Vagina (tissue), 2 donors: ENCODE data around the gene SLC13A5. TPM values are rescaled to one million over a fixed set of nuclear protein-coding genes. Genes with fewer than 3 reads are reported as not detected.

Experiments used
- DNase-seq, 2 donors: peaks; one replicate each; pipeline ENCODE4 v3.0.0-alpha.2; 2017; ENCODE audit errors: extremely low spot score in 2 of 2
- H3K27ac ChIP-seq: fragments of 200-600 bp; sonication (generic); one replicate; pipeline ENCODE4 v1.5.1; 2019
- H3K27me3 ChIP-seq: fragments of 200-600 bp; sonication (generic); one replicate; pipeline ENCODE4 v1.5.1; 2019
- H3K36me3 ChIP-seq, 2 donors: fragments of 200-600 bp; sonication (generic); one replicate each; pipeline ENCODE4 v1.5.1; 2017 to 2019
- H3K4me1 ChIP-seq: fragments of 200-600 bp; sonication (generic); one replicate; pipeline ENCODE4 v1.5.1; 2019
- H3K4me3 ChIP-seq, 2 donors: fragments of 200-600 bp; sonication (generic); 1 replicate in 1 of 2; 2 replicates in 1 of 2; pipeline ENCODE4 v1.5.1; 2016 to 2019
- H3K9me3 ChIP-seq: fragments of 200-600 bp; sonication (generic); one replicate; pipeline ENCODE4 v1.5.1; 2019
- CTCF ChIP-seq, 3 experiments: fragments of 450-650 bp in 2 of 3; fragments of 200-600 bp in 1 of 3; sonication (generic) in 1 of 3; IDR thresholded peaks; one replicate each; pipeline ENCODE4 v1.5.1; 2017 to 2019; ENCODE audit warnings: antibody characterized with exemption in 3 of 3, mild to moderate bottlenecking in 2 of 3, moderate library complexity in 2 of 3
- POLR2A ChIP-seq, 2 donors: fragments of 450-650 bp; IDR thresholded peaks; one replicate each; pipeline ENCODE4 v1.6.1; 2017; ENCODE audit warnings: antibody characterized with exemption in 2 of 2, mild to moderate bottlenecking in 2 of 2, moderate library complexity in 2 of 2
- POLR2AphosphoS5 ChIP-seq, 2 donors: sonication (generic); formaldehyde crosslinking; IDR thresholded peaks; one replicate each; pipeline ENCODE4 v1.9.0; 2017; ENCODE audit warnings: antibody characterized with exemption in 2 of 2, mild to moderate bottlenecking in 2 of 2, low read depth in 1 of 2; ENCODE audit not compliant: insufficient read depth in 1 of 2
- intact Hi-C: fragments of 100-400 bp; cut with DNase I; formaldehyde crosslinking; loops from one replicate; pipeline ENCODE4 v1.15.1; 2023
- total RNA-seq: library from RNA; depleted of rRNA; stranded (reverse); fragments of >200 nt; gene quantifications from one replicate; pipeline ENCODE4 v1.2.3, GENCODE V29; 2016

Gene SLC13A5
- total RNA-seq, 1 donor from 2014 or later = 1.7 TPM

GRCh38 chr17:6714315-6714874 is 1.2 kb upstream of the SLC13A5 start:
- Histone ChIP-seq H3K4me1 (peaks cover 22% of the 10 kb centered on the region), H3K27ac (no peak overlapping the region), H3K27me3 (no peaks in the 10 kb centered on the region), H3K4me3 (no peak overlapping the region), H3K9me3 (no peaks in the 10 kb centered on the region), H3K36me3 (no peaks in the 10 kb centered on the region)
- DNase-seq = no peak
- no peak for TF ChIP-seq POLR2A (IDR thresholded peaks at IDR 0.05)
- TF ChIP-seq CTCF (IDR thresholded peaks at IDR 0.05) = no peak
- TF ChIP-seq POLR2AphosphoS5 (IDR thresholded peaks at IDR 0.05; ENCODE audit: insufficient read depth in 1 of 2, low read depth in 1 of 2) = no peak
- intact Hi-C loops = no loop called here

GRCh38 chr17:6713918-6714271 is 726 bp upstream of the SLC13A5 start:
- DNase-seq = no peak
- intact Hi-C loops = no loop called here
- H3K36me3 ChIP-seq = no peaks in the 10 kb centered on the region
- no peak overlapping the region for H3K27ac ChIP-seq
- TF ChIP-seq POLR2A (IDR thresholded peaks at IDR 0.05) = no peak
- TF ChIP-seq POLR2AphosphoS5 (IDR thresholded peaks at IDR 0.05; ENCODE audit: insufficient read depth in 1 of 2, low read depth in 1 of 2) = no peak
- TF ChIP-seq CTCF (IDR thresholded peaks at IDR 0.05) = no peak
- H3K4me1 ChIP-seq = peaks cover 22% of the 10 kb centered on the region
- H3K9me3 ChIP-seq = no peaks in the 10 kb centered on the region
- no peaks in the 10 kb centered on the region for H3K27me3 ChIP-seq
- H3K4me3 ChIP-seq = peak overlapping the region; percentile 14 to 30

DNA sequence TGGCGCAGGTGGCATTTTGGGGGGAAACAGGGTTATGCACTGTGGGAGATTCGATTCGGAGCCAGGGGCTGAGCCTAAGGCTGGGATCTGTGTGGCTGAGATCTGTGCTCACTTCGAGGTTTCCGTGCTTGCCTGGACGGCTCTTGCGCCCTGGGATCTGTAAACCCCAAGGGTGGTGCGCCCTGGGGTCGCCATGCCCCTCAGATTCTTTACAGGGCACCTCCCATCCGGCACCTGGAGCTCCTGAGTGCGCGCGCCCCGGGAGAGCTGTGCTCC is 377 bp downstream of the SLC13A5 start:
- peaks cover 22% of the 10 kb centered on the region for H3K4me1 ChIP-seq
- no peak overlapping the region for H3K27ac ChIP-seq
- H3K27me3 ChIP-seq = no peaks in the 10 kb centered on the region
- no peaks in the 10 kb centered on the region for H3K36me3 ChIP-seq
- TF ChIP-seq CTCF (IDR thresholded peaks at IDR 0.05) (no peak), POLR2A (IDR thresholded peaks at IDR 0.05) (no peak), POLR2AphosphoS5 (IDR thresholded peaks at IDR 0.05; ENCODE audit: insufficient read depth in 1 of 2, low read depth in 1 of 2) (no peak)
- intact Hi-C loops = no loop called here
- H3K9me3 ChIP-seq = no peaks in the 10 kb centered on the region
- DNase-seq = no peak
- peak overlapping the region; percentile 14 to 30 for H3K4me3 ChIP-seq

DNA sequence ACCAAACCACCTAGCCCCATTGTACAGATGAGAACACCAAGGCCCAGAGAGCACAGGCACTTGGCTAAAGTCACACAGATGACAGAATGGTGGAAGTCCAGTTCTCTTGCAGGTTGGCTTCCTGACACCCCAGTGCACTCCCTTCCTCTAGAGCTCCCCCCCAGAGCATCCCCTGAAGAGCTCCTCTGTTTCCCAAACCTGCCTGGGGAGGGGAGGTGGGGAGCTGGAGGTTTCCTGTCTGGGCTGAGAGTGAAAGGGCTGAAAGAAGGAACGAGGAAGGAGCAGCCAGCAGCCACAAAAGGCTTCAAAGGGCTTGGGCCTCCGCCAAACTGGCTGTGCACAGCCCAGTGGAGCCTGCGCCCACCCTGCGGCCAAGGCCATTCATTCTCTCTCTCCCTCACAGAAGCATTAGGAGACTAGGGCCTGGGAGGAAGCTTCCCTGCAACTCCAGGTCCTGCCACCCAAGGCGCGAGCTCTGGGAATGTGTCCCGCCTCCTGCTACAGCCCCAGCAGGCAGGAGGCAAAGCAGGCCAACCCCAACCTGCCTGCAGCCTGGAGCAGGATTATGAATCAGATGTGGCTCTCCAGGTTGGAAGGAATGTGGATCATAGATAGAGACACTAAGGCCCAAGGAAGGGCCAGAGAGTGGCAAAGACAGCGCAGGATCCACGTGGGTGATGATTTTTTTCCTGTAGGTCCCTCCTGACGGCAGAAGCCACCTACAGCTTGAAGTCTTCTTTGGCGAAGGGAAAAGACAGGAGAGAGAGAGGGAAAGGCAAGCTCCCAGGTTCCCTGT is 913 bp downstream of the SLC13A5 start:
- DNase-seq = peak in 1 of 2 donors; percentile 67
- Histone ChIP-seq H3K9me3 (no peaks in the 10 kb centered on the region), H3K27ac (no peak overlapping the region), H3K4me1 (peaks cover 22% of the 10 kb centered on the region), H3K4me3 (peak overlapping the region in 1 of 2 donors; percentile 14), H3K36me3 (no peaks in the 10 kb centered on the region), H3K27me3 (no peaks in the 10 kb centered on the region)
- TF ChIP-seq POLR2AphosphoS5 (IDR thresholded peaks at IDR 0.05; ENCODE audit: insufficient read depth in 1 of 2, low read depth in 1 of 2) (no peak), POLR2A (IDR thresholded peaks at IDR 0.05) (no peak), CTCF (IDR thresholded peaks at IDR 0.05) (no peak)
- intact Hi-C loops = no loop called here

DNA sequence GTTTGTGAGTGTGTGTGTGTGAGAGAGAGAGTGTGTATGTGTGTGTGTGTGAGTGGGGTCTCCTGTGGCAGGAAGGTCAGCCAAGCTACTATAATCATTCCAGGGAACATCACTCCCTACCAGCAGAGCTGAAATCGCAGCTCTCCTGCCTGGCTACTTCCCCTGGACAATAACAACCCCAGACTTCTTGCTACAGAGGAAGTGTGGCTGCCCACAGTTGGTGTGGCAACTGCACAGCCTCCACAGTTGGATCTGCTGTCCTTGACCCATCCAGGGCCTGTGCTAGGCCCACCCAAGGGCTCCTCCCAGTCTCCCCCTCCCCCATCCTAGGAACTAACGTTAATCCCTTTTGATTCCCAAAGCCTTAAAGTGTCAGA is 1.5 kb downstream of the SLC13A5 start:
- TF ChIP-seq POLR2AphosphoS5 (IDR thresholded peaks at IDR 0.05; ENCODE audit: insufficient read depth in 1 of 2, low read depth in 1 of 2) = no peak
- TF ChIP-seq CTCF (IDR thresholded peaks at IDR 0.05) = no peak
- no peak for TF ChIP-seq POLR2A (IDR thresholded peaks at IDR 0.05)
- Histone ChIP-seq H3K36me3 (no peaks in the 10 kb centered on the region), H3K27me3 (no peaks in the 10 kb centered on the region), H3K4me1 (peaks cover 22% of the 10 kb centered on the region), H3K9me3 (no peaks in the 10 kb centered on the region), H3K4me3 (no peak overlapping the region), H3K27ac (no peak overlapping the region)
- DNase-seq = no peak
- intact Hi-C loops = no loop called here
